Neural cell (in vitro differentiated cells): Measurements from ENCODE around the gene ZNF729. TPM values are rescaled to one million over a fixed set of nuclear protein-coding genes. Genes with fewer than 3 reads are reported as not detected.

ENCODE experiments used
- H2AFZ ChIP-seq: fragments of 200-600, 300-800 bp; sonication (generic), shearing (Covaris generic); 2 replicates; pipeline ENCODE4 v1.6.0; 2014; ENCODE audit warnings: low read depth, mild to moderate bottlenecking, antibody characterized with exemption, low read length, moderate library complexity
- H3F3A ChIP-seq: fragments of 200-600 bp; shearing (Covaris generic); 2 replicates; pipeline ENCODE4 v1.6.1; 2016; ENCODE audit warnings: mild to moderate bottlenecking, moderate library complexity, mixed read lengths, antibody characterized with exemption, low read length; ENCODE audit not compliant: insufficient read depth, poor library complexity, severe bottlenecking
- H3K27ac ChIP-seq: fragments of 200-600, 300-800 bp; sonication (generic), shearing (Covaris generic); 2 replicates; pipeline ENCODE4 v1.5.1; 2014; ENCODE audit warnings: mild to moderate bottlenecking, low read length, moderate library complexity
- H3K27me3 ChIP-seq: fragments of 300-800, 200-600 bp; sonication (generic), shearing (Covaris generic); 2 replicates; pipeline ENCODE4 v1.6.0; 2014; ENCODE audit warnings: mild to moderate bottlenecking, low read depth, low read length, moderate library complexity; ENCODE audit not compliant: insufficient read depth
- H3K36me3 ChIP-seq: fragments of 300-800, 200-600 bp; sonication (generic), shearing (Covaris generic); 2 replicates; pipeline ENCODE4 v1.5.1; 2014; ENCODE audit warnings: mild to moderate bottlenecking, antibody characterized with exemption, low read length, moderate library complexity; ENCODE audit not compliant: insufficient read depth
- H3K4me2 ChIP-seq: fragments of 300-800, 200-600 bp; sonication (generic), shearing (Covaris generic); 2 replicates; pipeline ENCODE4 v1.6.0; 2014; ENCODE audit warnings: mild to moderate bottlenecking, low read length
- H3K4me3 ChIP-seq: fragments of 300-800, 200-600 bp; sonication (generic), shearing (Covaris generic); 2 replicates; pipeline ENCODE4 v1.5.1; 2014; ENCODE audit warnings: mild to moderate bottlenecking, low read length, moderate library complexity
- H3K79me2 ChIP-seq: fragments of 200-600 bp; shearing (Covaris generic); replicated peaks from 2 replicates; pipeline ENCODE4 v1.6.0; 2014; ENCODE audit warnings: mild to moderate bottlenecking, low read length, moderate library complexity; ENCODE audit not compliant: insufficient read depth
- H3K9ac ChIP-seq: fragments of 300-800, 200-600 bp; sonication (generic), shearing (Covaris generic); 2 replicates; pipeline ENCODE4 v1.6.1; 2016; ENCODE audit warnings: mild to moderate bottlenecking, low read length, mixed read lengths
- H3K9me2 ChIP-seq: fragments of 200-600 bp; shearing (Covaris generic); 2 replicates; pipeline ENCODE4 v1.6.1; 2016; ENCODE audit warnings: mild to moderate bottlenecking, low read length, mixed read lengths; ENCODE audit not compliant: insufficient read depth
- H3K9me3 ChIP-seq: fragments of 200-600, 300-800 bp; sonication (generic), shearing (Covaris generic); 2 replicates; pipeline ENCODE4 v1.6.1; 2016; ENCODE audit warnings: mild to moderate bottlenecking, mixed run types, low read length, moderate library complexity, mixed read lengths
- H4K20me1 ChIP-seq: fragments of 200-600 bp; shearing (Covaris generic); 2 replicates; pipeline ENCODE4 v1.6.1; 2016; ENCODE audit warnings: mild to moderate bottlenecking, mixed run types; ENCODE audit not compliant: insufficient read depth
- EP300 ChIP-seq: fragments of 450-650 bp; conservative IDR thresholded peaks from 2 replicates; pipeline ENCODE4 v1.6.1; 2014; ENCODE audit warnings: antibody characterized with exemption, mild to moderate bottlenecking, moderate library complexity; ENCODE audit not compliant: poor library complexity, severe bottlenecking
- EZH2 ChIP-seq: fragments of 200-600, 300-800 bp; shearing (Covaris generic), sonication (generic); IDR thresholded peaks from 2 replicates; pipeline ENCODE4 v1.6.1; 2014; ENCODE audit warnings: antibody characterized with exemption, low read length, borderline replicate concordance, mild to moderate bottlenecking; ENCODE audit not compliant: insufficient read depth, poor library complexity, severe bottlenecking
- MXI1 ChIP-seq: fragments of 450-650 bp; conservative IDR thresholded peaks from 2 replicates; pipeline ENCODE4 v1.6.1; 2014; ENCODE audit warnings: antibody characterized with exemption, mild to moderate bottlenecking; ENCODE audit not compliant: poor library complexity, severe bottlenecking
- POLR2AphosphoS5 ChIP-seq: IDR thresholded peaks from 2 replicates; pipeline ENCODE4 v1.6.1; 2012
- RAD21 ChIP-seq: fragments of 450-650 bp; conservative IDR thresholded peaks from 2 replicates; pipeline ENCODE4 v1.6.1; 2014; ENCODE audit warnings: antibody characterized with exemption, mild to moderate bottlenecking, moderate library complexity
- SMC3 ChIP-seq: fragments of 450-650 bp; conservative IDR thresholded peaks from 2 replicates; pipeline ENCODE4 v1.6.1; 2014; ENCODE audit warnings: antibody characterized with exemption, mild to moderate bottlenecking, moderate library complexity; ENCODE audit not compliant: poor library complexity
- TAF1 ChIP-seq: IDR thresholded peaks from 2 replicates; pipeline ENCODE4 v1.6.1; 2012; ENCODE audit warnings: low read depth
- polyA plus RNA-seq: library from polyadenylated mRNA; depleted of rRNA; stranded (reverse); fragments of >200 nt; gene quantifications from 2 replicates; pipeline ENCODE4 v1.2.3, GENCODE V29; 2014
- TF ChIP-seq, protein P1 (sequence below): IDR thresholded peaks from 2 replicates; pipeline ENCODE4 v1.6.1; 2012; ENCODE audit warnings: borderline replicate concordance
- TF ChIP-seq, protein P2 (sequence below): fragments of 450-650 bp; IDR thresholded peaks from 2 replicates; pipeline ENCODE4 v1.5.1; 2014; ENCODE audit warnings: antibody characterized with exemption, mild to moderate bottlenecking, moderate library complexity; ENCODE audit not compliant: poor library complexity, severe bottlenecking

Gene ZNF729
- polyA plus RNA-seq, 1 donor from 2014 or later: 0.09 TPM

DNA sequence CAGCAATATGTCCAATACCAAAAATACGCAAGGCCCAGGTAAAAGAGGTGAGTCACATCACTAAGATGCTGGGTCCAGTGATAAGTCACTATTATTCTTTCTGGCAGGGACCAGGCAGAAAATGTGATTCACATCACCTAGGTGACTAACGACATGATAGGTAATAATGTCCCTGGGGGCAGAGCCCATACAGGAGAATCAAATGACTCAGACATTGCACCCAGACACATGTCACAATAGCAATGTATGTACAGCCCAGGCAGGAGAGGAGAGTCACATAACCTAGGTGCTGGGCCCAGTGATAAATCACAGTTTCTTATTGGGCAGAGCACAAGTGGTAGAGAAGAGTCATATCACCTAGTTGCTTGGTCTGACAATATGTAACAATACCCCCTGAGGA lies 28.9 kb upstream of the ZNF729 start:
- H3K9me2 ChIP-seq: no peaks in the 10 kb centered on the region
- no peak overlapping the region for H3K9ac ChIP-seq
- H3K9me3 ChIP-seq: peaks cover 7% of the 10 kb centered on the region
- H3F3A ChIP-seq: no peaks in the 10 kb centered on the region
- H3K27ac ChIP-seq: no peak overlapping the region
- H2AFZ ChIP-seq: no peak overlapping the region
- no peaks in the 10 kb centered on the region for H4K20me1 ChIP-seq
- no peak overlapping the region for H3K4me2 ChIP-seq
- no peaks in the 10 kb centered on the region for H3K79me2 ChIP-seq
- H3K36me3 ChIP-seq: no peaks in the 10 kb centered on the region
- H3K4me3 ChIP-seq: no peak overlapping the region
- TF ChIP-seq EP300: no peak
- TF ChIP-seq POLR2AphosphoS5: no peak
- TF ChIP-seq MXI1: no peak
- TF ChIP-seq, protein P1, sequence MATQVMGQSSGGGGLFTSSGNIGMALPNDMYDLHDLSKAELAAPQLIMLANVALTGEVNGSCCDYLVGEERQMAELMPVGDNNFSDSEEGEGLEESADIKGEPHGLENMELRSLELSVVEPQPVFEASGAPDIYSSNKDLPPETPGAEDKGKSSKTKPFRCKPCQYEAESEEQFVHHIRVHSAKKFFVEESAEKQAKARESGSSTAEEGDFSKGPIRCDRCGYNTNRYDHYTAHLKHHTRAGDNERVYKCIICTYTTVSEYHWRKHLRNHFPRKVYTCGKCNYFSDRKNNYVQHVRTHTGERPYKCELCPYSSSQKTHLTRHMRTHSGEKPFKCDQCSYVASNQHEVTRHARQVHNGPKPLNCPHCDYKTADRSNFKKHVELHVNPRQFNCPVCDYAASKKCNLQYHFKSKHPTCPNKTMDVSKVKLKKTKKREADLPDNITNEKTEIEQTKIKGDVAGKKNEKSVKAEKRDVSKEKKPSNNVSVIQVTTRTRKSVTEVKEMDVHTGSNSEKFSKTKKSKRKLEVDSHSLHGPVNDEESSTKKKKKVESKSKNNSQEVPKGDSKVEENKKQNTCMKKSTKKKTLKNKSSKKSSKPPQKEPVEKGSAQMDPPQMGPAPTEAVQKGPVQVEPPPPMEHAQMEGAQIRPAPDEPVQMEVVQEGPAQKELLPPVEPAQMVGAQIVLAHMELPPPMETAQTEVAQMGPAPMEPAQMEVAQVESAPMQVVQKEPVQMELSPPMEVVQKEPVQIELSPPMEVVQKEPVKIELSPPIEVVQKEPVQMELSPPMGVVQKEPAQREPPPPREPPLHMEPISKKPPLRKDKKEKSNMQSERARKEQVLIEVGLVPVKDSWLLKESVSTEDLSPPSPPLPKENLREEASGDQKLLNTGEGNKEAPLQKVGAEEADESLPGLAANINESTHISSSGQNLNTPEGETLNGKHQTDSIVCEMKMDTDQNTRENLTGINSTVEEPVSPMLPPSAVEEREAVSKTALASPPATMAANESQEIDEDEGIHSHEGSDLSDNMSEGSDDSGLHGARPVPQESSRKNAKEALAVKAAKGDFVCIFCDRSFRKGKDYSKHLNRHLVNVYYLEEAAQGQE: no peak
- no peak for TF ChIP-seq EZH2
- TF ChIP-seq, protein P2, sequence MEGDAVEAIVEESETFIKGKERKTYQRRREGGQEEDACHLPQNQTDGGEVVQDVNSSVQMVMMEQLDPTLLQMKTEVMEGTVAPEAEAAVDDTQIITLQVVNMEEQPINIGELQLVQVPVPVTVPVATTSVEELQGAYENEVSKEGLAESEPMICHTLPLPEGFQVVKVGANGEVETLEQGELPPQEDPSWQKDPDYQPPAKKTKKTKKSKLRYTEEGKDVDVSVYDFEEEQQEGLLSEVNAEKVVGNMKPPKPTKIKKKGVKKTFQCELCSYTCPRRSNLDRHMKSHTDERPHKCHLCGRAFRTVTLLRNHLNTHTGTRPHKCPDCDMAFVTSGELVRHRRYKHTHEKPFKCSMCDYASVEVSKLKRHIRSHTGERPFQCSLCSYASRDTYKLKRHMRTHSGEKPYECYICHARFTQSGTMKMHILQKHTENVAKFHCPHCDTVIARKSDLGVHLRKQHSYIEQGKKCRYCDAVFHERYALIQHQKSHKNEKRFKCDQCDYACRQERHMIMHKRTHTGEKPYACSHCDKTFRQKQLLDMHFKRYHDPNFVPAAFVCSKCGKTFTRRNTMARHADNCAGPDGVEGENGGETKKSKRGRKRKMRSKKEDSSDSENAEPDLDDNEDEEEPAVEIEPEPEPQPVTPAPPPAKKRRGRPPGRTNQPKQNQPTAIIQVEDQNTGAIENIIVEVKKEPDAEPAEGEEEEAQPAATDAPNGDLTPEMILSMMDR: no peak
- no peak for TF ChIP-seq TAF1
- no peak for TF ChIP-seq RAD21
- no peak for TF ChIP-seq SMC3
- H3K27me3 ChIP-seq: no peaks in the 10 kb centered on the region

DNA sequence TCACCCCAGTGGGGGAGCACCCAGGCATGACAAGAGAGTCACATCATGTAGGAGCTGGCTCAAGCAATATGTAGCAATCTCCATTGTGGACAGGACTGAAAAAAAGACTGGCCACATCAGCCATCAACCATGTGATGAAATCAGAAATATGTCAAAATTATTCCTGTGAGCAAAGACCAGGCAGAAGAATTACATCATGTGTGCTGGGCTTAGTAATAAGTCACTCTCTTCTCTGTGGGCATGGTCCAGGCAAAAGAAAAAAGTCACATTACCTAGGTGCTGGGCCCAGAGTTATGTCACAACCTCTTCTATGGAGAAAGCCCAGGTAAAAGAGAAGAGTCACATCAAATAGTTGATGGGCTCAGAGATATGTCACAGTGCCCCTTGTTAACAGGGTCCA lies 28.3 kb upstream of the ZNF729 start:
- no peaks in the 10 kb centered on the region for H4K20me1 ChIP-seq
- no peak overlapping the region for H2AFZ ChIP-seq
- no peak overlapping the region for H3K4me2 ChIP-seq
- H3K9me2 ChIP-seq: no peaks in the 10 kb centered on the region
- TF ChIP-seq SMC3 (no peak), POLR2AphosphoS5 (no peak), RAD21 (no peak), TAF1 (no peak), EP300 (no peak)
- H3K4me3 ChIP-seq: no peak overlapping the region
- H3K36me3 ChIP-seq: no peaks in the 10 kb centered on the region
- H3K27me3 ChIP-seq: no peaks in the 10 kb centered on the region
- peaks cover 7% of the 10 kb centered on the region for H3K9me3 ChIP-seq
- no peaks in the 10 kb centered on the region for H3F3A ChIP-seq
- H3K79me2 ChIP-seq: no peaks in the 10 kb centered on the region
- no peak overlapping the region for H3K9ac ChIP-seq
- no peak overlapping the region for H3K27ac ChIP-seq

DNA sequence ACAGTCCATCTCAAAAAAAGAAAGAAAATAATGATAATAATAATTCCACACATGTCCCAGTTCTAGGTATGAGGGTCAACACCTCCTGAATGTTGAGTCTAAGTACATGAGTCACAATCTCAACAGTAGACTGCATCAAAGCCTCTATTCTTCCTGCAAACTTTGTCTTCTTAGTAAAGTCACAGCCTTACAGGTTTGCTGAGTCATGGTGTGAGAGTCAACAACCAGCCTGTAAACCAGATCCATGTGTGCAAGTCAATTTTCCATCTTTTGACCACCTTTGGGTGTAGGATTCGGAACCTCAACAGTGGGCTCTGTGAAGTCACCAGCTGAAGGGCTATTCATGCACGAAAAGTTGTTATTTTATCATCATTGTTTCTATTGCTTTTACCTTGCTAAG lies 25.7 kb upstream of the ZNF729 start:
- TF ChIP-seq, protein P2: no peak
- TF ChIP-seq RAD21: no peak
- no peak for TF ChIP-seq TAF1
- TF ChIP-seq EP300: no peak
- TF ChIP-seq MXI1: no peak
- no peak for TF ChIP-seq SMC3
- TF ChIP-seq POLR2AphosphoS5: no peak
- TF ChIP-seq, protein P1: no peak
- no peak for TF ChIP-seq EZH2
- Histone ChIP-seq H3F3A (no peaks in the 10 kb centered on the region), H3K9me3 (peaks cover 7% of the 10 kb centered on the region), H3K27me3 (no peaks in the 10 kb centered on the region), H4K20me1 (no peaks in the 10 kb centered on the region), H3K36me3 (no peaks in the 10 kb centered on the region), H3K27ac (no peak overlapping the region), H3K79me2 (no peaks in the 10 kb centered on the region), H2AFZ (no peak overlapping the region), H3K9ac (no peak overlapping the region), H3K4me3 (no peak overlapping the region), H3K4me2 (no peak overlapping the region), H3K9me2 (no peaks in the 10 kb centered on the region)
